Pulmonary artery endothelial cell (primary cell): ENCODE results near the gene PBX3. TPM values are rescaled to one million over a fixed set of nuclear protein-coding genes. Genes with fewer than 3 reads are reported as not detected.

Experiments used
- DNase-seq: peaks from one replicate; pipeline ENCODE4 v3.0.0-alpha.2; 2011; ENCODE audit warnings: low read depth, low spot score
- total RNA-seq: library from RNA; depleted of rRNA; stranded (reverse); fragments of >200 nt; gene quantifications from 2 replicates; pipeline ENCODE4 v1.2.3, GENCODE V29; 2014

Gene PBX3
- 9.2 and 19.3 TPM in 2 replicates for total RNA-seq

GRCh38 chr9:125747053-125747764 is at the start of gene PBX3:
Gene PBX3, plus strand, starts transcription at chr9:125747373.
- DNase-seq, result no peak

- DNase-seq, result no peak
Observed at GRCh38 chr9:125699870-125700269, 47.3 kb upstream of the PBX3 start.

GRCh38 chr9:125700791-125701190 is 46.4 kb upstream of the PBX3 start:
- DNase-seq, result no peak

GRCh38 chr9:125701351-125701750 is 45.8 kb upstream of the PBX3 start:
- no peak for DNase-seq

GRCh38 chr9:125703662-125704061 is 43.5 kb upstream of the PBX3 start:
- DNase-seq, result no peak

- no peak for DNase-seq
Observed at GRCh38 chr9:125705893-125706292, 41.3 kb upstream of the PBX3 start.

GRCh38 chr9:125706651-125707471 is 40.3 kb upstream of the PBX3 start, which contains the start of gene MAPKAP1:
Gene MAPKAP1, minus strand, starts transcription at chr9:125707208. Its CDS starts 34,634 bp downstream, at chr9:125672574.
- peak; percentile 82 for DNase-seq

GRCh38 chr9:125707472-125707804 is 39.7 kb upstream of the PBX3 start:
- DNase-seq, result no peak

- no peak for DNase-seq
Observed at GRCh38 chr9:125726456-125727132, 20.6 kb upstream of the PBX3 start.

GRCh38 chr9:125730168-125730567 is 17.0 kb upstream of the PBX3 start:
- DNase-seq, result no peak

- no peak for DNase-seq
Observed at GRCh38 chr9:125732562-125732961, 14.6 kb upstream of the PBX3 start.

- DNase-seq, result no peak
Observed at GRCh38 chr9:125739436-125739835, 7.7 kb upstream of the PBX3 start.

- DNase-seq, result no peak
Observed at GRCh38 chr9:125742657-125743056, 4.5 kb upstream of the PBX3 start.

- DNase-seq, result no peak
Observed at GRCh38 chr9:125743682-125744428, 3.3 kb upstream of the PBX3 start.

GRCh38 chr9:125744616-125745015 is 2.6 kb upstream of the PBX3 start:
- no peak for DNase-seq

- no peak for DNase-seq
Observed at GRCh38 chr9:125745018-125745417, 2.2 kb upstream of the PBX3 start.

- no peak for DNase-seq
Observed at GRCh38 chr9:125745682-125746016, 1.5 kb upstream of the PBX3 start.

- DNase-seq, result peak; percentile 81
Observed at GRCh38 chr9:125746017-125746773, 978 bp upstream of the PBX3 start.

- DNase-seq, result no peak
Observed at GRCh38 chr9:125746774-125747052, 460 bp upstream of the PBX3 start.

GRCh38 chr9:125747765-125748445 is 732 bp downstream of the PBX3 start:
- DNase-seq, result no peak
